Measurements from ENCODE around the gene SDK1. TPM values are rescaled to one million over a fixed set of nuclear protein-coding genes. Genes with fewer than 3 reads are reported as not detected.

Gene SDK1
- total and polyA plus RNA-seq, 2 donors (not counting 3 experiments of a cell fraction or from before 2014, with no cell fraction given) = 1.6 to 3.9 TPM

GRCh38 chr7:3429981-3430380 is 128.9 kb downstream of the SDK1 start:
- POLR2A ChIA-PET = no interaction called here
- no peaks in the 10 kb centered on the region for H4K20me1 ChIP-seq (replicated peaks; ENCODE audit: control insufficient read depth, extremely low read depth, insufficient read depth, low read length)
- FAIRE-seq (no peak), DNase-seq (ENCODE audit: low read depth, low spot score) (no peak)
- no peaks in the 10 kb centered on the region for H3K4me1 ChIP-seq (ENCODE audit: control insufficient read depth, extremely low read depth, insufficient read depth, low read length)
- H3K9me3 ChIP-seq (replicated peaks; ENCODE audit: control insufficient read depth, insufficient read depth, low read length) = no peaks in the 10 kb centered on the region
- H3K36me3 ChIP-seq (ENCODE audit: control insufficient read depth in 2 of 2, extremely low read depth in 1 of 2, insufficient read depth in 2 of 2, low read length in 2 of 2) = no peaks in the 10 kb centered on the region
- dilution Hi-C loops (cut with MboI; ENCODE audit: extremely low pct_ligation_motif_present, low sequenced_read_pairs) = no loop called here
- no peak overlapping the region for H3K9ac ChIP-seq (replicated peaks; ENCODE audit: extremely low read depth, insufficient read depth, low read length)
- intact Hi-C loops (cut with micrococcal nuclease) = no loop called here
- BruUV-seq (replicated peaks) = no TSS peak
- H3K9me1 ChIP-seq (replicated peaks; ENCODE audit: control insufficient read depth, extremely low read depth, insufficient read depth, low read length) = no peaks in the 10 kb centered on the region
- no peak overlapping the region for H3K27ac ChIP-seq (ENCODE audit: insufficient read depth, low read depth, low read length)
- H3K4me2 ChIP-seq (ENCODE audit: insufficient read depth, low read length) = no peak overlapping the region
- no peak overlapping the region for H3K4me3 ChIP-seq (replicated peaks in 1 of 3; ENCODE audit: insufficient read depth in 1 of 3, low read depth in 1 of 3, low read length in 3 of 3)
- no peak for TF ChIP-seq GATA2 (IDR thresholded peaks at IDR 0.05; ENCODE audit: insufficient read depth, insufficient read length, low read depth, low read length)
- TF ChIP-seq JUN (IDR thresholded peaks at IDR 0.05; ENCODE audit: borderline replicate concordance, insufficient read depth, insufficient read length, low read depth) = no peak
- no peak for TF ChIP-seq FOS (IDR thresholded peaks at IDR 0.05; ENCODE audit: borderline replicate concordance, insufficient read depth, low read length)
- TF ChIP-seq MAX (IDR thresholded peaks at IDR 0.05; ENCODE audit: insufficient read depth, insufficient read length) = no peak
- no peak for TF ChIP-seq POLR2A (IDR thresholded peaks at IDR 0.05; ENCODE audit: low read depth, low read length)
- no peak for TF ChIP-seq EZH2 (IDR thresholded peaks at IDR 0.05; ENCODE audit: borderline replicate concordance, low read depth, low read length, severe bottlenecking)
- TF ChIP-seq, protein P1, sequence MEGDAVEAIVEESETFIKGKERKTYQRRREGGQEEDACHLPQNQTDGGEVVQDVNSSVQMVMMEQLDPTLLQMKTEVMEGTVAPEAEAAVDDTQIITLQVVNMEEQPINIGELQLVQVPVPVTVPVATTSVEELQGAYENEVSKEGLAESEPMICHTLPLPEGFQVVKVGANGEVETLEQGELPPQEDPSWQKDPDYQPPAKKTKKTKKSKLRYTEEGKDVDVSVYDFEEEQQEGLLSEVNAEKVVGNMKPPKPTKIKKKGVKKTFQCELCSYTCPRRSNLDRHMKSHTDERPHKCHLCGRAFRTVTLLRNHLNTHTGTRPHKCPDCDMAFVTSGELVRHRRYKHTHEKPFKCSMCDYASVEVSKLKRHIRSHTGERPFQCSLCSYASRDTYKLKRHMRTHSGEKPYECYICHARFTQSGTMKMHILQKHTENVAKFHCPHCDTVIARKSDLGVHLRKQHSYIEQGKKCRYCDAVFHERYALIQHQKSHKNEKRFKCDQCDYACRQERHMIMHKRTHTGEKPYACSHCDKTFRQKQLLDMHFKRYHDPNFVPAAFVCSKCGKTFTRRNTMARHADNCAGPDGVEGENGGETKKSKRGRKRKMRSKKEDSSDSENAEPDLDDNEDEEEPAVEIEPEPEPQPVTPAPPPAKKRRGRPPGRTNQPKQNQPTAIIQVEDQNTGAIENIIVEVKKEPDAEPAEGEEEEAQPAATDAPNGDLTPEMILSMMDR (IDR thresholded peaks at IDR 0.05; ENCODE audit: extremely low read depth in 1 of 2, insufficient read depth in 1 of 2, low read depth in 1 of 2, low read length in 2 of 2) = no peak
- TF ChIP-seq MYC (IDR thresholded peaks at IDR 0.05; ENCODE audit: low read depth, low read length) = no peak
- TF ChIP-seq POLR2AphosphoS5 (IDR thresholded peaks at IDR 0.05; ENCODE audit: insufficient read depth, low read depth, low read length) = no peak
- CTCF ChIA-PET = no interaction called here
- H2AFZ ChIP-seq (ENCODE audit: low read depth, low read length) = no peak overlapping the region
- no peaks in the 10 kb centered on the region for H3K79me2 ChIP-seq (ENCODE audit: control insufficient read depth, insufficient read depth, low read length)
- H3K27me3 ChIP-seq (ENCODE audit: control insufficient read depth in 2 of 2, insufficient read depth in 2 of 2, low read length in 2 of 2) = no peaks in the 10 kb centered on the region

Measured in endothelial cell of umbilical vein (primary cell).